Esophagus muscularis mucosa (tissue), 3 donors: ENCODE results near the gene ANXA6.
"Not testable (repeated sequence)": the region's sequence is repeated elsewhere in the genome, so short reads cannot be mapped to it uniquely, and the experiment has no call there.

Experiments used
- POLR2A ChIP-seq: fragments of 450-650 bp; IDR thresholded peaks from one replicate; pipeline ENCODE4 v1.6.1; 2017; ENCODE audit warnings: antibody characterized with exemption, moderate library complexity, mild to moderate bottlenecking, low read depth
- POLR2AphosphoS5 ChIP-seq, 2 donors: sonication (generic); formaldehyde crosslinking; IDR thresholded peaks; one replicate each; pipeline ENCODE4 v1.6.1; 2017; ENCODE audit warnings: antibody characterized with exemption in 2 of 2
- TF ChIP-seq, protein P1 (sequence below), 3 experiments: fragments of 200-600 bp in 2 of 3; fragments of 450-650 bp in 1 of 3; sonication (generic) in 2 of 3; IDR thresholded peaks; one replicate each; pipeline ENCODE4 v1.5.1; 2017 to 2019; ENCODE audit warnings: antibody characterized with exemption in 3 of 3, mild to moderate bottlenecking in 2 of 3, moderate library complexity in 1 of 3

- TF ChIP-seq, protein P1, sequence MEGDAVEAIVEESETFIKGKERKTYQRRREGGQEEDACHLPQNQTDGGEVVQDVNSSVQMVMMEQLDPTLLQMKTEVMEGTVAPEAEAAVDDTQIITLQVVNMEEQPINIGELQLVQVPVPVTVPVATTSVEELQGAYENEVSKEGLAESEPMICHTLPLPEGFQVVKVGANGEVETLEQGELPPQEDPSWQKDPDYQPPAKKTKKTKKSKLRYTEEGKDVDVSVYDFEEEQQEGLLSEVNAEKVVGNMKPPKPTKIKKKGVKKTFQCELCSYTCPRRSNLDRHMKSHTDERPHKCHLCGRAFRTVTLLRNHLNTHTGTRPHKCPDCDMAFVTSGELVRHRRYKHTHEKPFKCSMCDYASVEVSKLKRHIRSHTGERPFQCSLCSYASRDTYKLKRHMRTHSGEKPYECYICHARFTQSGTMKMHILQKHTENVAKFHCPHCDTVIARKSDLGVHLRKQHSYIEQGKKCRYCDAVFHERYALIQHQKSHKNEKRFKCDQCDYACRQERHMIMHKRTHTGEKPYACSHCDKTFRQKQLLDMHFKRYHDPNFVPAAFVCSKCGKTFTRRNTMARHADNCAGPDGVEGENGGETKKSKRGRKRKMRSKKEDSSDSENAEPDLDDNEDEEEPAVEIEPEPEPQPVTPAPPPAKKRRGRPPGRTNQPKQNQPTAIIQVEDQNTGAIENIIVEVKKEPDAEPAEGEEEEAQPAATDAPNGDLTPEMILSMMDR (IDR thresholded peaks at IDR 0.05) = not testable (repeated sequence)
- not testable (repeated sequence) for TF ChIP-seq POLR2A; POLR2AphosphoS5 (IDR thresholded peaks at IDR 0.05)
Measured at GRCh38 chr5:151176268-151176667, 18.7 kb upstream of the ANXA6 start.
